NCI-H446 (cell line): ENCODE results near the gene RBM39.
"Not testable (repeated sequence)": the region's sequence is repeated elsewhere in the genome, so short reads cannot be mapped to it uniquely, and the experiment has no call there.

Source experiments
- DNase-seq, 2 experiments: peaks; one replicate each; lab custom pipeline; 2025; lab: John Stamatoyannopoulos, UW

The RBM39 gene

GRCh38 chr20:35706591-35707529 is 35.2 kb downstream of the RBM39 start:
- DNase-seq, result not testable (repeated sequence)

GRCh38 chr20:35705894-35706293 is 36.2 kb downstream of the RBM39 start:
- DNase-seq, result not testable (repeated sequence)

- DNase-seq, result no peak
Measured at GRCh38 chr20:35704514-35705261, 37.4 kb downstream of the RBM39 start.

GRCh38 chr20:35702824-35703695 is 39.0 kb downstream of the RBM39 start:
- no peak for DNase-seq

GRCh38 chr20:35702051-35702823 is 39.8 kb downstream of the RBM39 start:
- no peak for DNase-seq

GRCh38 chr20:35700625-35701148 is 41.4 kb downstream of the RBM39 start:
- DNase-seq, result no peak

GRCh38 chr20:35699957-35700624 is 42.0 kb downstream of the RBM39 start:
- no peak for DNase-seq

GRCh38 chr20:35699127-35699956 is 42.7 kb downstream of the RBM39 start, which contains the start of the genes NFS1 and ROMO1:
TSS of gene NFS1 (minus strand) at chr20:35699352. CDS start at chr20:35699288, 64 bp downstream.
TSS of gene ROMO1 (plus strand) at chr20:35699405. CDS start at chr20:35699633, 228 bp downstream.
- peak; percentile 74 to 90 for DNase-seq

GRCh38 chr20:35698298-35699126 is 43.5 kb downstream of the RBM39 start:
- DNase-seq, result no peak

- no peak for DNase-seq
Measured at GRCh38 chr20:35697696-35698297, 44.3 kb downstream of the RBM39 start.

- DNase-seq, result no peak
Measured at GRCh38 chr20:35695978-35696377, 46.1 kb downstream of the RBM39 start.

GRCh38 chr20:35695245-35695749 is 46.8 kb downstream of the RBM39 start:
- DNase-seq, result no peak

GRCh38 chr20:35690265-35690664 is 51.8 kb downstream of the RBM39 start:
- DNase-seq, result no peak

- not testable (repeated sequence) for DNase-seq
Measured at GRCh38 chr20:35686872-35687271, 55.2 kb downstream of the RBM39 start.

- DNase-seq, result not testable (repeated sequence)
Measured at GRCh38 chr20:35685368-35685767, 56.7 kb downstream of the RBM39 start.

- no peak for DNase-seq
Measured at GRCh38 chr20:35681960-35682359, 60.1 kb downstream of the RBM39 start.

- DNase-seq, result no peak
Measured at GRCh38 chr20:35680452-35681183, 61.4 kb downstream of the RBM39 start.
